GM12878 (cell line): Measurements from ENCODE around the gene ADAM15. TPM values are rescaled to one million over a fixed set of nuclear protein-coding genes. Genes with fewer than 3 reads are reported as not detected.

ENCODE experiments used
- ATAC-seq: fragments of 200-7000 bp; cut with Tn5 transposase; 3 replicates; pipeline ENCODE4 v1.9.1; 2020; ENCODE audit warnings: mild to moderate bottlenecking, moderate library complexity
- BruUV-seq: library from RNA; stranded (reverse); fragments of 400-500 nt; replicated peaks from 2 replicates; lab custom pipeline; 2021; lab: Mats Ljungman, UMichigan
- CTCF ChIA-PET: fragments of 300-600 bp; sonication (Branson Sonifier 250); formaldehyde crosslinking; extraction: SDS; loops from one replicate; lab custom pipeline; 2021; ENCODE audit warnings: inconsistent platforms; lab: Yijun Ruan, JAX
- POLR2A ChIA-PET: fragments of 350-600 bp; formaldehyde crosslinking; extraction: SDS; loops from one replicate; lab custom pipeline; 2021; ENCODE audit warnings: inconsistent platforms; lab: Charles Lee
- RAD21 ChIA-PET: fragments of 300-600 bp; sonication (Branson Sonifier 250); formaldehyde crosslinking; loops from one replicate; lab custom pipeline; 2023; ENCODE audit warnings: antibody characterized with exemption; ENCODE audit not compliant: unreplicated experiment; lab: Charles Lee
- SMC1A ChIA-PET: fragments of 300-600 bp; sonication (Branson Sonifier 250); formaldehyde crosslinking; loops from one replicate; lab custom pipeline; 2023; ENCODE audit not compliant: unreplicated experiment, uncharacterized antibody; lab: Charles Lee
- DNase-seq: peaks from one replicate; pipeline ENCODE4 v3.0.0-alpha.2; 2011; ENCODE audit warnings: low read depth, low spot score
- FAIRE-seq: peaks from 3 replicates; lab custom pipeline; 2011; peaks lifted over from hg19 to GRCh38; lab: Jason Lieb, UNC
- H2AFZ ChIP-seq: 2 replicates; pipeline ENCODE4 v1.6.0; 2011; ENCODE audit warnings: low read depth, low read length, control low read depth; ENCODE audit not compliant: control insufficient read depth
- H3K27ac ChIP-seq: 2 replicates; pipeline ENCODE4 v1.5.1; 2011; ENCODE audit warnings: control low read depth; ENCODE audit not compliant: control insufficient read depth, insufficient read depth
- H3K27me3 ChIP-seq, 2 experiments: replicated peaks in 1 of 2; 2 replicates each; pipeline versions ENCODE4 v1.6.0 to v1.6.1; 2011; ENCODE audit warnings: low read length in 1 of 2; ENCODE audit not compliant: control insufficient read depth in 2 of 2, insufficient read depth in 2 of 2
- H3K36me3 ChIP-seq, 2 experiments: 2 replicates each; pipeline ENCODE4 v1.5.1; 2011; ENCODE audit warnings: low read length in 1 of 2; ENCODE audit not compliant: control insufficient read depth in 2 of 2, insufficient read depth in 2 of 2
- H3K4me1 ChIP-seq: 2 replicates; pipeline ENCODE4 v1.6.1; 2011; ENCODE audit warnings: mild to moderate bottlenecking, low read length, moderate library complexity, mixed read lengths; ENCODE audit not compliant: control insufficient read depth, insufficient read depth
- H3K4me2 ChIP-seq: 2 replicates; pipeline ENCODE4 v1.6.0; 2011; ENCODE audit warnings: control low read depth; ENCODE audit not compliant: control insufficient read depth, insufficient read depth
- H3K4me3 ChIP-seq: fragments of 200-600 bp; sonication (generic); 2 replicates; pipeline ENCODE4 v1.5.1; 2016
- H3K79me2 ChIP-seq: 2 replicates; pipeline ENCODE4 v1.6.0; 2011; ENCODE audit warnings: low read length; ENCODE audit not compliant: control insufficient read depth, insufficient read depth
- H3K9ac ChIP-seq: 2 replicates; pipeline ENCODE4 v1.8.0; 2011; ENCODE audit warnings: low read length, control low read depth, mixed read lengths; ENCODE audit not compliant: control insufficient read depth, insufficient read depth
- H3K9me3 ChIP-seq: replicated peaks from 3 replicates; pipeline ENCODE4 v1.5.1; 2011; ENCODE audit warnings: mild to moderate bottlenecking, low read length; ENCODE audit not compliant: control insufficient read depth, insufficient read depth
- H4K20me1 ChIP-seq: 2 replicates; pipeline ENCODE4 v1.6.0; 2011; ENCODE audit not compliant: control insufficient read depth, insufficient read depth
- BHLHE40 ChIP-seq, 2 experiments: fragments of 450-650 bp in 1 of 2; IDR thresholded peaks; 2 replicates each; pipeline ENCODE4 v1.6.1; 2011 to 2017; ENCODE audit warnings: low read depth in 2 of 2, borderline replicate concordance in 1 of 2, improper control_type of control experiment in 1 of 2, low read length in 1 of 2, mild to moderate bottlenecking in 1 of 2
- CBX5 ChIP-seq: sonication (generic); IDR thresholded peaks from 2 replicates; pipeline ENCODE4 v1.6.1; 2016; ENCODE audit warnings: low read depth, moderate library complexity, mild to moderate bottlenecking, inconsistent platforms
- CHD2 ChIP-seq: IDR thresholded peaks from 2 replicates; pipeline ENCODE4 v1.6.1; 2011; ENCODE audit warnings: low read depth, low read length, improper control_type of control experiment, borderline replicate concordance
- CHD4 ChIP-seq: fragments of 200-600 bp; sonication (generic); IDR thresholded peaks from 2 replicates; pipeline ENCODE4 v1.6.1; 2016; ENCODE audit warnings: mild to moderate bottlenecking
- CREB1 ChIP-seq: IDR thresholded peaks from 2 replicates; pipeline ENCODE4 v1.6.1; 2012; ENCODE audit warnings: low read depth, mild to moderate bottlenecking, inconsistent platforms
- HCFC1 ChIP-seq: fragments of 150-350 bp; IDR thresholded peaks from 2 replicates; pipeline ENCODE4 v1.6.1; 2014; ENCODE audit warnings: low read length
- NR2F1 ChIP-seq: fragments of 450-650 bp; conservative IDR thresholded peaks from 2 replicates; pipeline ENCODE4 v1.6.1; 2017; ENCODE audit warnings: mild to moderate bottlenecking
- WGBS: methylation state at CpG from one replicate; pipeline ENCODE4 v1.1.6; 2016; ENCODE audit warnings: low lambda C conversion rate; ENCODE audit not compliant: insufficient replicate concordance, insufficient coverage; ENCODE audit errors: missing lambda C conversion rate; 5-methylcytosine and 5-hydroxymethylcytosine counted together
- in situ Hi-C: fragments of 300-500 bp; cut with MboI; formaldehyde crosslinking; loops from 9 replicates; pipeline ENCODE4 v1.14.3; 2018; ENCODE audit warnings: mixed read lengths
- intact Hi-C: fragments of 100-400 bp; cut with micrococcal nuclease; formaldehyde crosslinking; loops from one replicate; pipeline ENCODE4 v1.14.2; 2022; ENCODE audit not compliant: unreplicated experiment
- polyA plus RNA-seq, 11 experiments: library from polyadenylated mRNA; depleted of rRNA in 4 of 11; unstranded in 6 of 11; stranded (reverse) in 5 of 11; fragments of >200 nt; fragmentation: Nextera tagmentation in 4 of 11; fragmentation: Illumina TruSeq in 1 of 11; extraction: Ambion mirVana in 4 of 11; extraction: Trizol in 1 of 11; gene quantifications; 1 replicate in 1 of 11; 2 replicates in 10 of 11; pipeline versions ENCODE4 v1.2.1 to v1.2.3, GENCODE V29; 2011 to 2016; ENCODE audit warnings: inconsistent platforms in 2 of 11, missing spikeins in 2 of 11, low read depth in 1 of 11
- total RNA-seq, 4 experiments: library from RNA; depleted of rRNA in 3 of 4; stranded (reverse); fragments of >200 nt in 3 of 4; fragmentation: Illumina TruSeq in 1 of 4; extraction: Trizol in 1 of 4; gene quantifications; 2 replicates each; pipeline versions ENCODE4 v1.2.1 to v1.2.3, GENCODE V29; 2013 to 2021
- TF ChIP-seq, protein P1 (sequence below): fragments of 450-650 bp; formaldehyde crosslinking; IDR thresholded peaks from 2 replicates; pipeline ENCODE4 v1.4.0; 2022; ENCODE audit warnings: mild to moderate bottlenecking, moderate library complexity

The ADAM15 gene
- total and polyA plus RNA-seq, 10 of the 15 experiments (the other 5 are each of a cell fraction or from before 2014, with no cell fraction given) = 0.29 to 38.8 (median 14.7) TPM

DNA sequence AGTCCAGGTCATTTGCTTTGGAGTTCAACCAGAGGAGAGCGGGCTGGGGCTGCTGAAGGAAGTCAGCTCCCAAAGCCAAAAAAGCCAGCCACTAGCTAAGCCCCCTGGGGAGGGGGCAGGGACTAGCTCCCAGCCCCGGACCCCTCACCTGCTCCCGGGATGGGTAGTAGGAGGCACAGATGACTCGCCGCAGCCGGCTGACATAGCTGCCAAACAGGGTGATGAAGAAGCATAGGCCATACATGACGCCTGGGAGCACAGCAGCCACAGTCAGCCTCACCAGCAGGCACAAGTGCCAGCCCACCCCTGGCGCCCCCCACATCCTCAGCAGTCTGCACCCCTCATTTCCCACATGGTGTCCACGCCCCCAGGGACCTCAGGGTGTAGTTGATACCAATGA, 25.0 kb upstream of the ADAM15 start:
- no peak overlapping the region for H3K4me2 ChIP-seq
- H3K9ac ChIP-seq = no peak overlapping the region
- no peaks in the 10 kb centered on the region for H3K79me2 ChIP-seq
- no TSS peak for BruUV-seq
- ChIA-PET RAD21 (interaction anchor here (1.3 kb wide), 1 partner anchor 8 kb away, joined by 3 read pairs; no protein-coding TSS in a partner anchor), CTCF (interaction anchor here (0.5 to 1.0 kb wide), 2 partner anchors 9 to 669 kb away, joined by 3 read pairs; no protein-coding TSS in a partner anchor), POLR2A (no interaction called here), SMC1A (no interaction called here)
- TF ChIP-seq CREB1 (no peak), CBX5 (no peak), CHD2 (no peak), NR2F1 (no peak), HCFC1 (no peak), CHD4 (no peak), BHLHE40 (IDR thresholded peaks at IDR 0.05; ENCODE audit: borderline replicate concordance in 1 of 2, low read depth in 2 of 2, low read length in 1 of 2) (no peak)
- TF ChIP-seq, protein P1, sequence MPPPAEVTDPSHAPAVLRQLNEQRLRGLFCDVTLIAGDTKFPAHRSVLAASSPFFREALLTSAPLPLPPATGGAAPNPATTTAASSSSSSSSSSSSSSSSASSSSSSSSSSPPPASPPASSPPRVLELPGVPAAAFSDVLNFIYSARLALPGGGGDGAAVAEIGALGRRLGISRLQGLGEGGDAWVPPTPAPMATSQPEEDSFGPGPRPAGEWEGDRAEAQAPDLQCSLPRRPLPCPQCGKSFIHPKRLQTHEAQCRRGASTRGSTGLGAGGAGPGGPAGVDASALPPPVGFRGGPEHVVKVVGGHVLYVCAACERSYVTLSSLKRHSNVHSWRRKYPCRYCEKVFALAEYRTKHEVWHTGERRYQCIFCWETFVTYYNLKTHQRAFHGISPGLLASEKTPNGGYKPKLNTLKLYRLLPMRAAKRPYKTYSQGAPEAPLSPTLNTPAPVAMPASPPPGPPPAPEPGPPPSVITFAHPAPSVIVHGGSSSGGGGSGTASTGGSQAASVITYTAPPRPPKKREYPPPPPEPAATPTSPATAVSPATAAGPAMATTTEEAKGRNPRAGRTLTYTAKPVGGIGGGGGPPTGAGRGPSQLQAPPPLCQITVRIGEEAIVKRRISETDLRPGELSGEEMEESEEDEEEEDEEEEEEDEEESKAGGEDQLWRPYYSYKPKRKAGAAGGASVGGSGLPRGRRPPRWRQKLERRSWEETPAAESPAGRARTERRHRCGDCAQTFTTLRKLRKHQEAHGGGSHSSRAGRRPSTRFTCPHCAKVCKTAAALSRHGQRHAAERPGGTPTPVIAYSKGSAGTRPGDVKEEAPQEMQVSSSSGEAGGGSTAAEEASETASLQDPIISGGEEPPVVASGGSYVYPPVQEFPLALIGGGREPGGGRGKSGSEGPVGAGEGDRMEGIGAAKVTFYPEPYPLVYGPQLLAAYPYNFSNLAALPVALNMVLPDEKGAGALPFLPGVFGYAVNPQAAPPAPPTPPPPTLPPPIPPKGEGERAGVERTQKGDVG (CRISPR knock-in tag) = no peak
- H3K4me1 ChIP-seq = no peaks in the 10 kb centered on the region
- no peak for ATAC-seq
- H3K27me3 ChIP-seq = no peaks in the 10 kb centered on the region; a peak in 1 of 4 replicates
- intact Hi-C loops = no loop called here
- no peak overlapping the region for H3K4me3 ChIP-seq
- no peak for DNase-seq
- no peaks in the 10 kb centered on the region for H4K20me1 ChIP-seq
- H2AFZ ChIP-seq = no peak overlapping the region
- no peak for FAIRE-seq
- 29% methylated on average over 9 of the region's 9 CpGs for WGBS
- no peaks in the 10 kb centered on the region for H3K9me3 ChIP-seq
- H3K27ac ChIP-seq = no peak overlapping the region
- in situ Hi-C loops = no loop called here
- H3K36me3 ChIP-seq = no peaks in the 10 kb centered on the region
